Neural progenitor cell (in vitro differentiated cells): ENCODE results near the gene CIAPIN1.

Source experiments
- EZH2 ChIP-seq: fragments of 200-600 bp; sonication (generic); IDR thresholded peaks from 2 replicates; pipeline ENCODE4 v1.6.1; 2017; ENCODE audit warnings: antibody characterized with exemption, mild to moderate bottlenecking, moderate library complexity
- EZH2phosphoT487 ChIP-seq: fragments of 200-600 bp; sonication (generic); IDR thresholded peaks from 2 replicates; pipeline ENCODE4 v1.6.1; 2017; ENCODE audit warnings: antibody characterized with exemption
- TF ChIP-seq, protein P1 (sequence below): fragments of 200-600 bp; sonication (generic); IDR thresholded peaks from 2 replicates; pipeline ENCODE4 v1.5.1; 2017; ENCODE audit warnings: antibody characterized with exemption, mild to moderate bottlenecking

- TF ChIP-seq, protein P1, sequence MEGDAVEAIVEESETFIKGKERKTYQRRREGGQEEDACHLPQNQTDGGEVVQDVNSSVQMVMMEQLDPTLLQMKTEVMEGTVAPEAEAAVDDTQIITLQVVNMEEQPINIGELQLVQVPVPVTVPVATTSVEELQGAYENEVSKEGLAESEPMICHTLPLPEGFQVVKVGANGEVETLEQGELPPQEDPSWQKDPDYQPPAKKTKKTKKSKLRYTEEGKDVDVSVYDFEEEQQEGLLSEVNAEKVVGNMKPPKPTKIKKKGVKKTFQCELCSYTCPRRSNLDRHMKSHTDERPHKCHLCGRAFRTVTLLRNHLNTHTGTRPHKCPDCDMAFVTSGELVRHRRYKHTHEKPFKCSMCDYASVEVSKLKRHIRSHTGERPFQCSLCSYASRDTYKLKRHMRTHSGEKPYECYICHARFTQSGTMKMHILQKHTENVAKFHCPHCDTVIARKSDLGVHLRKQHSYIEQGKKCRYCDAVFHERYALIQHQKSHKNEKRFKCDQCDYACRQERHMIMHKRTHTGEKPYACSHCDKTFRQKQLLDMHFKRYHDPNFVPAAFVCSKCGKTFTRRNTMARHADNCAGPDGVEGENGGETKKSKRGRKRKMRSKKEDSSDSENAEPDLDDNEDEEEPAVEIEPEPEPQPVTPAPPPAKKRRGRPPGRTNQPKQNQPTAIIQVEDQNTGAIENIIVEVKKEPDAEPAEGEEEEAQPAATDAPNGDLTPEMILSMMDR: no peak
- TF ChIP-seq EZH2 (no peak), EZH2phosphoT487 (no peak)
These were observed 26.1 kb upstream of the CIAPIN1 start for GRCh38 chr16:57473176-57473840.
